GM18505 (cell line): ENCODE results near the gene IGLL1.
"Not testable (repeated sequence)": the region's sequence is repeated elsewhere in the genome, so short reads cannot be mapped to it uniquely, and the experiment has no call there.

Experiments used
- ATAC-seq: cut with Tn5 transposase; IDR thresholded peaks from one replicate; pipeline ENCODE4 v1.9.1; 2021; ENCODE audit not compliant: unreplicated experiment
- POLR2A ChIP-seq: IDR thresholded peaks from 4 replicates; pipeline ENCODE4 v1.6.1; 2011; ENCODE audit warnings: borderline replicate concordance; ENCODE audit not compliant: insufficient read depth, insufficient read length; ENCODE audit errors: extremely low read depth

Gene IGLL1

GRCh38 chr22:23574877-23575276, 5.2 kb downstream of the IGLL1 start:
- no peak for ATAC-seq
- TF ChIP-seq POLR2A = no peak

- no peak for ATAC-seq
- no peak for TF ChIP-seq POLR2A
Observed at GRCh38 chr22:23574371-23574811, 5.7 kb downstream of the IGLL1 start.

DNA sequence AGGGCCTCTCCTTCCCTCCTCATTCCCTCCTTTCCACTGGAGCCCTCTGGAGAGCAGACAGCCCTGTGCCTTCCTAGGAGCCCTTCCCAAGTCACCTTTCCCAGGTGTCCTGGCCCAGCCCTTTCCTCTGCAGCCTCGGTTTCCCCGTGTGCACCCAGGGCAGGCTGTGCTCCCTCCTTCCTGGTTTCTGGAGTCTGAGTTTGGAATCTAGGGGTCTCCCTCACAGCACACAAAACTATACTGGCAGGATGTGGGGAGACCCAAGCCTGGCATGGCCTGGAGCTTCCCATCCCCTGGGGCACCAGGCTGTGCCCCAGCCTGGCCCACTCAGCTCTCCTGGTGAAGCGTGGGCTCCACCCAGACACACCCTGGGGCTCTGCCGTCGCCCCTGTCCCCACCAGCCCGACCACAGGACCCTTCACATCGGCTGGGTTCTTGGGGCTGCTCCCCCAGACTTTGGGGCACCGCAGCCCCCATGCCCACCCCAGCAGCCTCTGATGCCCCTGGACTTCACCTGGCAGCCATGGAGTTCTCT, 6.3 kb downstream of the IGLL1 start:
- not testable (repeated sequence) for ATAC-seq

DNA sequence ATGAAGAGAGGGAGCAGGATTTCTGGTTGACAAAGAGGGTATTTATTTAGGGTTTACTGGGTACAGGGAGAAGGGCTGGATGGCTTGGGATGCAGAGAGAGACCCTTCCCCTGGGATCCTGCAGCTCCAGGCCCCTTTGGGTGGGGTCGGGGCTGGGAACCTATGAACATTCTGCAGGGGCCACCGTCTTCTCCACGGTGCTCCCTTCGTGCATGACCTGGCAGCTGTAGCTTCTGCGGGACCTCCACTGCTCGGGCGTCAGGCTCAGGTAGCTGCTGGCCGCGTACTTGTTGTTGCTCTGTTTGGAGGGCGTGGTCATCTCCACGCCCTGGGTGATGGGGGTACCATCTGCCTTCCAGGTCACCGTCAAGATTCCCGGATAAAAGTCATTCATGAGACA, 7.0 kb downstream of the IGLL1 start:
- not testable (repeated sequence) for ATAC-seq

DNA sequence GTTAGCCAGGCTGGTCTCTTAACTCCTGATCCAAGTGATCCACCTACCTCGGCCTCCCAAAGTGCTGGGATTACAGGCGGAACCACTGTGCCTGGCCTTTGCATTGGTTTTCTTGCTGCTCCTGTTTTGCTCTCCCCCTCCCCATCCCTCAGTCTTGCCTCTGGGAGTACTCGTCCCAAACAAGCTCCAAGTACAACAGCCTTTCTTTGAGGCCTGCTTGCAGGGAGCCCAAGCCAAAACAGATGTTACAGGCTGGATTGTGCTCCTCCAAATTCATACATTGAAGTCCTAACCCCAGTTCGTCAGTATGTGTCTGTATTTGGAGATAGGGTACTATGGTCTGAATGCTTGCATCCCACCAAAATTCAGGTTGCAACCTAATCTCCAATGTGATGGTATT, 8.6 kb downstream of the IGLL1 start:
- no peak for ATAC-seq
- TF ChIP-seq POLR2A = no peak

- ATAC-seq = no peak
- no peak for TF ChIP-seq POLR2A
Observed at GRCh38 chr22:23570681-23571080, 9.4 kb downstream of the IGLL1 start.

GRCh38 chr22:23569716-23570115, 10.4 kb downstream of the IGLL1 start:
- ATAC-seq = no peak
- TF ChIP-seq POLR2A = no peak

GRCh38 chr22:23569291-23569690, 10.8 kb downstream of the IGLL1 start:
- ATAC-seq = no peak
- no peak for TF ChIP-seq POLR2A

DNA sequence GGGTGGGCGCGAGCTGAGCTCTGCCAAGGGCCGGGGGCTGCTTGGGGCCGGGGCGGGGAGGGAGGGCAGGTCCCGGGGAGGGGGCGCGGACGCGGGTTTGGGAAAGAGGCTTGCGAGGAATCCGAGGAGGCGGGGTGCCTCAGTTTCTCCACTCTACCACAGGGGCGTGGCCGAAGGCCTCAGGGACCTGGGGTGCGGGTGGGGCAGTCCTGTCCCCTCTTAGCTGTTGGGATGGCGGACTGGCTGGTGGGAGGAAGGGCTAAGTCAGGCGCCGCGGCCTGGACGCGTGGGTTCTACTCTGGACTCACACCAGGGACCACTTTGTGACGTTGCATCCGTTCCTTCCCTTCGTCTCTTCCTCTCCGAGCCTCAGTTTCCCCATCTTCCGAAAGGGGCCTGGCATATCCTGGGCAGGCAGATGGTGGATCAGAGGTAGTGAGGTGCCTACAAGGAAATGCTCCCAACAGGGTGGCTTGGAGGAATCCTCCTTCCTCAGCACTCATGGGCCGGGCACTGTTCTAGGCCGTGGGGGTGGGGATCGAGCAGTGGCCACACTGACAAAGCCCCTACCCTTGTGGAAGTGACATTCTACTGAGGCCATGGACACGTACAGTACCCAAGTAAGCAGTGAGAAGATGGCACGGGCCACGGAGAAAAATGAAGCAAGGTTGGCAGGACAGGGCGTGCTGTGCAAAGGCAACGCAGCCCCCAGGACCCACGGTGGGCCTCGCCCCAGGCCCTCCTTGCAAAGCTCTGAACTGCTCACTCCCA, 13.2 kb downstream of the IGLL1 start:
- no peak for ATAC-seq
- TF ChIP-seq POLR2A = no peak

GRCh38 chr22:23565915-23566704, 14.0 kb downstream of the IGLL1 start:
- no peak for ATAC-seq
- no peak for TF ChIP-seq POLR2A

DNA sequence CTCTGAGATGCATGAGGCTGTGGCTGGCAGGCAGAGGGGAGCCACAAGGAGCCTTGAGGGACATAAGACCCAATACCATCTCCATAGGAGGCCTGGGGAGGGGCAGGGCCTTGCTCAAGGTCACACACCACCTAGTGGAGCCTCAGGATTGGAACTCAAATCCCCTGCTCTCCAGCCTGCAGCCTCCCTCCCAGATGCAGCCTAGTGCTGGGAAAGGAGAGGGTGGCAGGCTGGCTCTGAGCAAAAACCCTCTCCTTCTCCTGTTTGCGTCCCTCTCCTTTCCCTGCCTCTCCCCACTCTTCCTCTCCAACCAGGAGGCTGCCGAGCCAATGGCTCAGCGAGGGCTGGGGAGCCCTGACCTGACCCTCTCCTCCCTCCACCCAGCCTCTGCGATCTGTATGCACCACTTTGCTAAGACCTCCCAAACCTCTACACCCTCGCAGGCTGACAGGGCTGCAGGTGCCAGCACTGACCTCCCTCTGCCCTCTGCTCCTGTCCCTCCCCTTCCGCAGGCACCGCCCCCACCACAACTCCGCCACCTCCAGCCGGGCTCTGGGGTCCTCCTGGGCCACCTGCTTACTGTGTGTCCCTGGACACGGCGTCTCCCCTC, 14.7 kb downstream of the IGLL1 start:
- ATAC-seq = no peak
- no peak for TF ChIP-seq POLR2A

GRCh38 chr22:23564276-23564675, 15.8 kb downstream of the IGLL1 start:
- no peak for ATAC-seq
- TF ChIP-seq POLR2A = no peak

- TF ChIP-seq POLR2A = no peak
- no peak for ATAC-seq
Observed at GRCh38 chr22:23563111-23563510, 17.0 kb downstream of the IGLL1 start.

- TF ChIP-seq POLR2A = no peak
- ATAC-seq = no peak
Observed at GRCh38 chr22:23562186-23562585, 17.9 kb downstream of the IGLL1 start.

DNA sequence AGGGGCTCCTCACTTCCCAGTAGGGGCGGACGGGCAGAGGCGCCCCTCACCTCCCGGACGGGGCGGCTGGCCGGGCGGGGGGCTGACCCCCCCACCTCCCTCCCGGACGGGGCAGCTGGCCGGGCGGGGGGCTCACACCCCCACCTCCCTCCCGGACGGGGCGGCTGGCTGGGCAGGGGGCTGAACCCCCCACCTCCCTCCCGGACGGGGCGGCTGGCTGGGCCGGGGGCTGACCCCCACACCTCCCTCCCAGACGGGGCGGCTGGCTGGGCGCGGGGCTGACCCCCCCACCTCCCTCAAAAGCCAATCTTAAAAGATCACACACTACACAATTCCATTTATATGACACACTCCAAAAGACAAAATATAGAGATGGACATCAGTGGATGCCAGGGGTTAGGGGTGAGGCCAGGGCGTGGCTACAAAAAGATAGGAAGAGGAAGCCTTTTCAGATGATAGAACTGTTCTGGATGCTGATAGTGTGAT, 19.0 kb downstream of the IGLL1 start:
- not testable (repeated sequence) for ATAC-seq

DNA sequence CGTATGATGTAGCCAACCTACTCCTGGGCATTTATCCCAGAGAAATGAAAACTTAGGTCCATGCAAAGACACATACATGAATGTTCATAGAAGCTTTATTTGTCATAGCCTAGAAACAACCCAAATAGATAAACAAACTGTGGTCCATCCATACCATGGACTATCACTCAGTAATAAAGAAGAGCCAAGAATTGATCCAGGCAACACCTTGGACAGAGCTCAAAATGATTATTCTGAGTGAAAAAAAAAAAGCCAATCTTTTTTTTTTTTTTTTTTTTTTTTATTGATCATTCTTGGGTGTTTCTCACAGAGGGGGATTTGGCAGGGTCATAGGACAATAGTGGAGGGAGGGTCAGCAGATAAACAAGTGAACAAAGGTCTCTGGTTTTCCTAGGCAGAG, 19.9 kb downstream of the IGLL1 start:
- not testable (repeated sequence) for ATAC-seq
